ENCODE results near the gene GSTA5. TPM values are rescaled to one million over a fixed set of nuclear protein-coding genes. Genes with fewer than 3 reads are reported as not detected.
"Not testable (repeated sequence)": the region's sequence is repeated elsewhere in the genome, so short reads cannot be mapped to it uniquely, and the experiment has no call there.

Gene GSTA5
- total and polyA plus RNA-seq, 2 of the 8 experiments (the other 6 are each of a cell fraction or from before 2014, with no cell fraction given), result not detected

GRCh38 chr6:52828621-52829020 is 12.0 kb downstream of the GSTA5 start:
- H3K27me3 ChIP-seq (replicated peaks in 1 of 4; ENCODE audit: control insufficient read depth in 3 of 4, extremely low read depth in 1 of 4, insufficient read depth in 3 of 4, low read length in 3 of 4); H3K14ac ChIP-seq (ENCODE audit: insufficient read length); H4K20me1 ChIP-seq (replicated peaks in 1 of 2; ENCODE audit: control insufficient read depth in 1 of 2, insufficient read depth in 2 of 2, low read length in 2 of 2); H3K27ac ChIP-seq (ENCODE audit: low read depth, low read length); H2BK20ac ChIP-seq (ENCODE audit: low read length); H2BK12ac ChIP-seq (ENCODE audit: low read depth, low read length); H2AK5ac ChIP-seq (ENCODE audit: low read depth, low read length); H4K5ac ChIP-seq (ENCODE audit: insufficient read length, low read depth, low read length); H3K79me1 ChIP-seq (ENCODE audit: low read depth, low read length); DNase-seq (ENCODE audit: low read depth in 1 of 2, low spot score in 2 of 2); H3K4me3 ChIP-seq (ENCODE audit: extremely low read depth in 1 of 4, insufficient read depth in 2 of 4, low read depth in 3 of 4, low read length in 4 of 4); H3K4ac ChIP-seq (replicated peaks; ENCODE audit: insufficient read length, low read depth, low read length); H2BK5ac ChIP-seq (ENCODE audit: low read depth, low read length); H3K18ac ChIP-seq (ENCODE audit: extremely low read depth, low read length); H2BK15ac ChIP-seq (ENCODE audit: low read length); H3K79me2 ChIP-seq (ENCODE audit: control insufficient read depth in 1 of 2, insufficient read depth in 2 of 2, low read length in 2 of 2); H3K56ac ChIP-seq (replicated peaks; ENCODE audit: insufficient read length, low read depth, low read length); H3K9ac ChIP-seq (replicated peaks in 1 of 4; ENCODE audit: extremely low read depth in 1 of 4, low read depth in 3 of 4, low read length in 3 of 4); POLR2A ChIA-PET (ENCODE audit: partially characterized antibody); H2AFZ ChIP-seq (ENCODE audit: low read length); H3K36me3 ChIP-seq (ENCODE audit: control insufficient read depth in 2 of 4, insufficient read depth in 4 of 4, low read length in 3 of 4); H4K8ac ChIP-seq (ENCODE audit: extremely low read depth, insufficient read depth, low read length); H3K4me2 ChIP-seq (ENCODE audit: insufficient read depth in 1 of 2, low read depth in 2 of 2, low read length in 2 of 2); H4K91ac ChIP-seq (replicated peaks; ENCODE audit: insufficient read length, low read length); H3K4me1 ChIP-seq (replicated peaks in 1 of 4; ENCODE audit: control insufficient read depth in 3 of 4, insufficient read depth in 4 of 4, low read length in 3 of 4); FAIRE-seq; H2BK120ac ChIP-seq (replicated peaks; ENCODE audit: low read depth, low read length); H3K23me2 ChIP-seq (ENCODE audit: low read depth, low read length); H3K23ac ChIP-seq (ENCODE audit: insufficient read length): not testable (repeated sequence)
- CTCF ChIA-PET (ENCODE audit: partially characterized antibody), result interaction anchor here (0.6 to 2.1 kb wide), 5 partner anchors 10 to 798 kb away, joined by 3 to 12 read pairs (median 3); no protein-coding TSS in a partner anchor
- 92% methylated on average over 4 of the region's 4 CpGs; no CpG with 5 or more reads in 1 of the 2 experiments for WGBS, 2 experiments (ENCODE audit: extremely low coverage in 1 of 2, insufficient coverage in 1 of 2, insufficient read length in 1 of 2, insufficient replicate concordance in 2 of 2, low coverage in 1 of 2, low lambda C conversion rate in 2 of 2, missing lambda C conversion rate in 1 of 2)
- H3K9me3 ChIP-seq (ENCODE audit: insufficient read depth in 2 of 2, low read depth in 1 of 2, low read length in 1 of 2), result peaks cover 6 to 29% of the 10 kb centered on the region in 2 experiments

DNA sequence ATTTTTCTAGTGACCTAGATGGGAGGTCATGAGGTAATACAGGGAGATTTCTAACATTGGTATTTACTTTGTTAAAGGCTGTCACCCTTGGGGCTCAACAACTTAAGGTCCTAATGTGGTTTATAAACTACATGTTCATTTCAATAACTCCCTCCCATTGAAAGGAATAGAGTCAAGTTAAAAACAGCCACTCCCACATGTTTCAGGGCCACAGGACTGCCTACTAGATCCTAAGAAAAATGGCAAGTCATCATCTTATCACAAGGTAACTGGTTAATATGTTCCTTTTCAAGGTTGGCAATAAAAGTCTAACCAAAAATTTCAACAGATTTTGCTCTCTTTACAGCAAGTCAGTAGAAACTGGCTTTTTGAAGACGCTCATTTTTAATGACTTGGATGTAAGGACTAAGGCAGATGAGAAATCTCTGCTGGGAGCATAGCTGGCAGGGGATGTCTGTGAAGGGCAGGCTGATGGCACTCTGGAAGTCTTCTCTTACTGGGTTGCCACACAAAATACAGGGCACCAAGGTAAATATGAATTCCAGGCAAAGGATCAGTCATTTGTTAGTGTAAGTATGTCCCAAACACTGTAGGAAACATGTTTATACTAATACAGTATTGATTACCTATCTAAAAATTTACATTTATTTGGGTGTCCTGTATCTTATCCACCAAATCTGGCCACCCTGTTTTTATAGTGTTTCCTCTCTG is 13.4 kb downstream of the GSTA5 start:
- H3K14ac ChIP-seq (ENCODE audit: insufficient read length); H3K18ac ChIP-seq (ENCODE audit: extremely low read depth, low read length); H3K9ac ChIP-seq (replicated peaks in 1 of 4; ENCODE audit: extremely low read depth in 1 of 4, low read depth in 3 of 4, low read length in 3 of 4); H4K91ac ChIP-seq (replicated peaks; ENCODE audit: insufficient read length, low read length); H3K79me2 ChIP-seq (ENCODE audit: control insufficient read depth in 1 of 2, insufficient read depth in 2 of 2, low read length in 2 of 2); H3K4me1 ChIP-seq (replicated peaks in 1 of 4; ENCODE audit: control insufficient read depth in 3 of 4, insufficient read depth in 4 of 4, low read length in 3 of 4); H2BK120ac ChIP-seq (replicated peaks; ENCODE audit: low read depth, low read length); H3K56ac ChIP-seq (replicated peaks; ENCODE audit: insufficient read length, low read depth, low read length); H4K5ac ChIP-seq (ENCODE audit: insufficient read length, low read depth, low read length); POLR2A ChIA-PET (ENCODE audit: partially characterized antibody); H2BK15ac ChIP-seq (ENCODE audit: low read length); H3K4ac ChIP-seq (replicated peaks; ENCODE audit: insufficient read length, low read depth, low read length); H3K23me2 ChIP-seq (ENCODE audit: low read depth, low read length); H3K4me2 ChIP-seq (ENCODE audit: insufficient read depth in 1 of 2, low read depth in 2 of 2, low read length in 2 of 2); H3K4me3 ChIP-seq (ENCODE audit: extremely low read depth in 1 of 4, insufficient read depth in 2 of 4, low read depth in 3 of 4, low read length in 4 of 4); DNase-seq (ENCODE audit: low read depth in 1 of 2, low spot score in 2 of 2); H4K20me1 ChIP-seq (replicated peaks in 1 of 2; ENCODE audit: control insufficient read depth in 1 of 2, insufficient read depth in 2 of 2, low read length in 2 of 2); H2BK12ac ChIP-seq (ENCODE audit: low read depth, low read length); H3K27ac ChIP-seq (ENCODE audit: low read depth, low read length); H2BK20ac ChIP-seq (ENCODE audit: low read length); H4K8ac ChIP-seq (ENCODE audit: extremely low read depth, insufficient read depth, low read length); H3K79me1 ChIP-seq (ENCODE audit: low read depth, low read length); H3K36me3 ChIP-seq (ENCODE audit: control insufficient read depth in 2 of 4, insufficient read depth in 4 of 4, low read length in 3 of 4); H2AK5ac ChIP-seq (ENCODE audit: low read depth, low read length); H3K27me3 ChIP-seq (replicated peaks in 1 of 4; ENCODE audit: control insufficient read depth in 3 of 4, extremely low read depth in 1 of 4, insufficient read depth in 3 of 4, low read length in 3 of 4); H2AFZ ChIP-seq (ENCODE audit: low read length); H3K23ac ChIP-seq (ENCODE audit: insufficient read length); H2BK5ac ChIP-seq (ENCODE audit: low read depth, low read length): not testable (repeated sequence)
- H3K9me3 ChIP-seq (ENCODE audit: insufficient read depth in 2 of 2, low read depth in 1 of 2, low read length in 1 of 2), result peaks cover 6 to 29% of the 10 kb centered on the region in 2 experiments
- peak; percentile 28 for FAIRE-seq
- CTCF ChIA-PET (ENCODE audit: partially characterized antibody), result interaction anchor here (2.1 kb wide), 2 partner anchors 12 to 13 kb away, joined by 10 to 12 read pairs; no protein-coding TSS in a partner anchor
- 85% methylated on average over 1 of the region's 1 CpG; no CpG with 5 or more reads in 1 of the 2 experiments for WGBS, 2 experiments (ENCODE audit: extremely low coverage in 1 of 2, insufficient coverage in 1 of 2, insufficient read length in 1 of 2, insufficient replicate concordance in 2 of 2, low coverage in 1 of 2, low lambda C conversion rate in 2 of 2, missing lambda C conversion rate in 1 of 2)
